ENCODE results near the gene TNFSF15.

DNA sequence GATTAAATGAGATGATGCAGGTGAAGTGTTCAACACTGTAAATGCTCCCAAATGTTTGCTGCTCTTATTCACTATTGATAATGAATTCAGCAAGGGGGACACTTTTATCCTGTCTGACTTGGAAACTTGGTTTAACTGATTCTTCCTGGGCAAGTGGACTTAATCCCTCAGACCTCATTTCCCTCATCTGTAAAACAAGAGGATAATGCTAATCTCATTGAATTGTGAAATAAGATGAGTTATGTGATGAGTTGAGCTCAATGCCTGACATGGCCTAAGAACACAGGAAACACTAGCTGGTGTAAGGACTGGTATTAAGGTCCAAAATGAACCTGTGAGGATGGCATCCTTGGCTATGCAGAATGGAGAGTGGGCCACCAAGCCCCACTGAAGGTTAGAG is 23.3 kb downstream of the TNFSF15 start:
- no peak for TF ChIP-seq EZH2 (IDR thresholded peaks at IDR 0.05)
- TF ChIP-seq, protein P1, sequence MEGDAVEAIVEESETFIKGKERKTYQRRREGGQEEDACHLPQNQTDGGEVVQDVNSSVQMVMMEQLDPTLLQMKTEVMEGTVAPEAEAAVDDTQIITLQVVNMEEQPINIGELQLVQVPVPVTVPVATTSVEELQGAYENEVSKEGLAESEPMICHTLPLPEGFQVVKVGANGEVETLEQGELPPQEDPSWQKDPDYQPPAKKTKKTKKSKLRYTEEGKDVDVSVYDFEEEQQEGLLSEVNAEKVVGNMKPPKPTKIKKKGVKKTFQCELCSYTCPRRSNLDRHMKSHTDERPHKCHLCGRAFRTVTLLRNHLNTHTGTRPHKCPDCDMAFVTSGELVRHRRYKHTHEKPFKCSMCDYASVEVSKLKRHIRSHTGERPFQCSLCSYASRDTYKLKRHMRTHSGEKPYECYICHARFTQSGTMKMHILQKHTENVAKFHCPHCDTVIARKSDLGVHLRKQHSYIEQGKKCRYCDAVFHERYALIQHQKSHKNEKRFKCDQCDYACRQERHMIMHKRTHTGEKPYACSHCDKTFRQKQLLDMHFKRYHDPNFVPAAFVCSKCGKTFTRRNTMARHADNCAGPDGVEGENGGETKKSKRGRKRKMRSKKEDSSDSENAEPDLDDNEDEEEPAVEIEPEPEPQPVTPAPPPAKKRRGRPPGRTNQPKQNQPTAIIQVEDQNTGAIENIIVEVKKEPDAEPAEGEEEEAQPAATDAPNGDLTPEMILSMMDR (IDR thresholded peaks at IDR 0.05) = no peak

Measured in neural progenitor cell (in vitro differentiated cells).